ENCODE measurements around the gene NUBPL. TPM values are rescaled to one million over a fixed set of nuclear protein-coding genes. Genes with fewer than 3 reads are reported as not detected.
A peak's percentile ranks its signal among the peaks of the same experiment; 100 is the strongest.
"Not testable (repeated sequence)": the region's sequence is repeated elsewhere in the genome, so short reads cannot be mapped to it uniquely, and the experiment has no call there.

The NUBPL gene
- total RNA-seq, 1 donor: 10.5 TPM

GRCh38 chr14:31806249-31806648 lies 245.0 kb downstream of the NUBPL start:
- DNase-seq (ENCODE audit: low read depth): no peak

GRCh38 chr14:31811693-31812628 lies 250.8 kb downstream of the NUBPL start:
- DNase-seq (ENCODE audit: low read depth); H3K4me3 ChIP-seq (ENCODE audit: low read depth, low read length): not testable (repeated sequence)

More at GRCh38 chr14:31806249-31806648, 245.0 kb downstream of the NUBPL start:
- H3K4me3 ChIP-seq (ENCODE audit: low read depth, low read length): no peak overlapping the region
- TF ChIP-seq CTCF (IDR thresholded peaks at IDR 0.05; ENCODE audit: insufficient read depth, low read length): no peak

GRCh38 chr14:31813724-31814490 lies 252.7 kb downstream of the NUBPL start:
- H3K4me3 ChIP-seq (ENCODE audit: low read depth, low read length); DNase-seq (ENCODE audit: low read depth): not testable (repeated sequence)

GRCh38 chr14:31819281-31819680 lies 258.1 kb downstream of the NUBPL start:
- no peak for TF ChIP-seq CTCF (IDR thresholded peaks at IDR 0.05; ENCODE audit: insufficient read depth, low read length)
- no peak for DNase-seq (ENCODE audit: low read depth)
- H3K4me3 ChIP-seq (ENCODE audit: low read depth, low read length): no peak overlapping the region

- DNase-seq (ENCODE audit: low read depth): no peak
- TF ChIP-seq CTCF (IDR thresholded peaks at IDR 0.05; ENCODE audit: insufficient read depth, low read length): no peak
- H3K4me3 ChIP-seq (ENCODE audit: low read depth, low read length): no peak overlapping the region
Observed at GRCh38 chr14:31825459-31825858, 264.3 kb downstream of the NUBPL start.

GRCh38 chr14:31827325-31827724 lies 266.1 kb downstream of the NUBPL start:
- DNase-seq (ENCODE audit: low read depth): no peak
- H3K4me3 ChIP-seq (ENCODE audit: low read depth, low read length): no peak overlapping the region
- TF ChIP-seq CTCF (IDR thresholded peaks at IDR 0.05; ENCODE audit: insufficient read depth, low read length): no peak

GRCh38 chr14:31828946-31829868 lies 268.0 kb downstream of the NUBPL start:
- DNase-seq (ENCODE audit: low read depth): peak; percentile 63
- no peak overlapping the region for H3K4me3 ChIP-seq (ENCODE audit: low read depth, low read length)
- no peak for TF ChIP-seq CTCF (IDR thresholded peaks at IDR 0.05; ENCODE audit: insufficient read depth, low read length)

Data from fibroblast of the aortic adventitia (primary cell).